ENCODE data around the gene PCDHB7.
"Not testable (repeated sequence)": the region's sequence is repeated elsewhere in the genome, so short reads cannot be mapped to it uniquely, and the experiment has no call there.

Gene PCDHB7

DNA sequence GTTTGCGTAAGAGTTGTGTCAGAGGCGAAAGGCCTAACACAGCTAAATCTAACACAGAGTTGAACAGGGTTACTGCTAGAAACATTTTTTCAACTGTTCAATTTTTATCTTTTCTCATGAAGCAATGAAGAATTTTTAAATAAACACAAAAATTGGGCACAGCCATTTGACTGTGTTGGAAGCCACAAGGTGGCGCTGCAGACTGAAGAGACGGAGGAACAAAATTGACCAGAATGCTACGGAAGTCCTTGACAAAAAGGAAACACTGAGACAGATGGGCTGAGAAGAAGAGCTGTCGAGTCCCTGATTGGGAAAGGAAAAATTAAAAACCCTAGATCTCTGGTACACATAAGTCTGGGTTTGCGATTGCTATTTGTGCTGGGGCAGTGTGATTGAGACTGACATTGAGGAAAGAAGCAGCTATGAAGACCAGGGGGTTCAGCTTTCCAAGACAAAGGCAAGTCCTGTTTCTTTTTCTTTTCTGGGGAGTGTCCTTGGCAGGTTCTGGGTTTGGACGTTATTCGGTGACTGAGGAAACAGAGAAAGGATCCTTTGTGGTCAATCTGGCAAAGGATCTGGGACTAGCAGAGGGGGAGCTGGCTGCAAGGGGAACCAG lies 14.6 kb downstream of the PCDHB7 start, which contains the start of gene PCDHB9:
PCDHB9 (plus strand) TSS at position 265 of the 616 bp plus-strand sequence; CDS start at position 423, 158 bp downstream.
- H3K4me3 Mint-ChIP-seq, result peak within 1 kb of the TSS; percentile 53
- no peak within 1 kb of the TSS for H3K27ac Mint-ChIP-seq (ENCODE audit: low read depth)
- DNase-seq (ENCODE audit: low spot score in 2 of 2) (no peak), ATAC-seq (replicated peaks; ENCODE audit: extremely low read depth, poor library complexity, severe bottlenecking) (no peak)
- peaks cover 5% of the 10 kb centered on the region for H3K9me3 Mint-ChIP-seq
- H3K4me1 Mint-ChIP-seq, result peaks cover 12% of the 10 kb centered on the region
- H3K27me3 Mint-ChIP-seq, result peaks cover 82% of the 10 kb centered on the region
- H3K36me3 Mint-ChIP-seq (ENCODE audit: insufficient read depth), result peaks cover 4% of the 10 kb centered on the region

DNA sequence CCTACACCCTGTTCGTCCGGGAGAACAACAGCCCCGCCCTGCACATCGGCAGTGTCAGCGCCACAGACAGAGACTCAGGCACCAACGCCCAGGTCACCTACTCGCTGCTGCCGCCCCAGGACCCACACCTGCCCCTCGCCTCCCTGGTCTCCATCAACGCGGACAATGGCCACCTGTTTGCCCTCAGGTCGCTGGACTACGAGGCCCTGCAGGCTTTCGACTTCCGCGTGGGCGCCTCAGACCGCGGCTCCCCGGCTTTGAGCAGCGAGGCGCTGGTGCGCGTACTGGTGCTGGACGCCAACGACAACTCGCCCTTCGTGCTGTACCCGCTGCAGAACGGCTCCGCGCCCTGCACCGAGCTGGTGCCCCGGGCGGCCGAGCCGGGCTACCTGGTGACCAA lies 16.2 kb downstream of the PCDHB7 start:
- Mint-ChIP-seq H3K27me3 (peaks cover 81% of the 10 kb centered on the region), H3K4me1 (peaks cover 12% of the 10 kb centered on the region)
- H3K36me3 Mint-ChIP-seq (ENCODE audit: insufficient read depth); ATAC-seq (replicated peaks; ENCODE audit: extremely low read depth, poor library complexity, severe bottlenecking); DNase-seq (ENCODE audit: low spot score in 2 of 2); H3K4me3 Mint-ChIP-seq; H3K27ac Mint-ChIP-seq (ENCODE audit: low read depth); H3K9me3 Mint-ChIP-seq: not testable (repeated sequence)

DNA sequence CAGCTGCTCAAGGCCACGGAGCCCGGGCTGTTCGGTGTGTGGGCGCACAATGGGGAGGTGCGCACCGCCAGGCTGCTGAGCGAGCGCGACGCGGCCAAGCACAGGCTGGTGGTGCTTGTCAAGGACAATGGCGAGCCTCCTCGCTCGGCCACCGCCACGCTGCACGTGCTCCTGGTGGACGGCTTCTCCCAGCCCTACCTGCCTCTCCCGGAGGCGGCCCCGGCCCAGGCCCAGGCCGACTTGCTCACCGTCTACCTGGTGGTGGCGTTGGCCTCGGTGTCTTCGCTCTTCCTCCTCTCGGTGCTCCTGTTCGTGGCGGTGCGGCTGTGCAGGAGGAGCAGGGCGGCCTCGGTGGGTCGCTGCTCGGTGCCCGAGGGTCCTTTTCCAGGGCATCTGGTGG lies 16.7 kb downstream of the PCDHB7 start:
- Mint-ChIP-seq H3K4me1 (peaks cover 12% of the 10 kb centered on the region), H3K27me3 (peaks cover 80% of the 10 kb centered on the region)
- not testable (repeated sequence) for H3K36me3 Mint-ChIP-seq (ENCODE audit: insufficient read depth); H3K4me3 Mint-ChIP-seq; H3K9me3 Mint-ChIP-seq; DNase-seq (ENCODE audit: low spot score in 2 of 2); H3K27ac Mint-ChIP-seq (ENCODE audit: low read depth); ATAC-seq (replicated peaks; ENCODE audit: extremely low read depth, poor library complexity, severe bottlenecking)

DNA sequence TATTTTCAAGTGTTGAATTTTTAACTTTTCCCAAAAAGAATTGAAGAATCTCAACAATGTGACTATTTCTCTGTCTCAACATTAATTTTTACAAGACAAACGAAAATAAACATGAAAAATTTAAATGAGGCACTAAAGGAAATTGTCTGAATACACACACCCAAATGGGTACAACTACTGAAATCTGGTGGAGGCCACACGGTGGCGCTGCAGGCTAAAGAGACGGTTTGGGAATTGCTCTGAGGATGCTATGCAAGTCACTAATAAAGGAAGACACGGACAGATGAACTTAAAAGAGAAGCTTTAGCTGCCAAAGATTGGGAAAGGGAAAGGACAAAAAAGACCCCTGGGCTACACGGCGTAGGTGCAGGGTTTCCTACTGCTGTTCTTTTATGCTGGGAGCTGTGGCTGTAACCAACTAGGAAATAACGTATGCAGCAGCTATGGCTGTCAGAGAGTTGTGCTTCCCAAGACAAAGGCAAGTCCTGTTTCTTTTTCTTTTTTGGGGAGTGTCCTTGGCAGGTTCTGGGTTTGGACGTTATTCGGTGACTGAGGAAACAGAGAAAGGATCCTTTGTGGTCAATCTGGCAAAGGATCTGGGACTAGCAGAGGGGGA lies 19.8 kb downstream of the PCDHB7 start, which contains the start of gene PCDHB10:
PCDHB10 (plus strand) TSS at position 244 of the 616 bp plus-strand sequence; CDS start at position 444, 200 bp downstream.
- peaks cover 2% of the 10 kb centered on the region for H3K36me3 Mint-ChIP-seq (ENCODE audit: insufficient read depth)
- H3K9me3 Mint-ChIP-seq, result peaks cover 10% of the 10 kb centered on the region
- peaks cover 67% of the 10 kb centered on the region for H3K27me3 Mint-ChIP-seq
- no peak within 1 kb of the TSS for H3K27ac Mint-ChIP-seq (ENCODE audit: low read depth)
- ATAC-seq (replicated peaks; ENCODE audit: extremely low read depth, poor library complexity, severe bottlenecking) (no peak), DNase-seq (ENCODE audit: low spot score in 2 of 2) (no peak)
- no peak within 1 kb of the TSS for H3K4me3 Mint-ChIP-seq
- H3K4me1 Mint-ChIP-seq, result peaks cover 6% of the 10 kb centered on the region

GRCh38 chr5:141194332-141194731 lies 21.9 kb downstream of the PCDHB7 start:
- Mint-ChIP-seq H3K27me3 (peaks cover 74% of the 10 kb centered on the region), H3K9me3 (peaks cover 22% of the 10 kb centered on the region)
- not testable (repeated sequence) for DNase-seq (ENCODE audit: low spot score in 2 of 2); H3K4me1 Mint-ChIP-seq; H3K4me3 Mint-ChIP-seq; ATAC-seq (replicated peaks; ENCODE audit: extremely low read depth, poor library complexity, severe bottlenecking); H3K27ac Mint-ChIP-seq (ENCODE audit: low read depth); H3K36me3 Mint-ChIP-seq (ENCODE audit: insufficient read depth)

GRCh38 chr5:141196363-141196762 lies 23.9 kb downstream of the PCDHB7 start:
- Mint-ChIP-seq H3K9me3 (peaks cover 22% of the 10 kb centered on the region), H3K27ac (ENCODE audit: low read depth) (no peak overlapping the region), H3K4me3 (no peak overlapping the region), H3K27me3 (peaks cover 59% of the 10 kb centered on the region), H3K4me1 (no peaks in the 10 kb centered on the region), H3K36me3 (ENCODE audit: insufficient read depth) (no peaks in the 10 kb centered on the region)
- DNase-seq (ENCODE audit: low spot score in 2 of 2) (no peak), ATAC-seq (replicated peaks; ENCODE audit: extremely low read depth, poor library complexity, severe bottlenecking) (no peak)

- DNase-seq (ENCODE audit: low spot score in 2 of 2), result no peak
- no peak within 1 kb of the TSS for H3K27ac Mint-ChIP-seq (ENCODE audit: low read depth)
- H3K4me3 Mint-ChIP-seq, result no peak within 1 kb of the TSS
- H3K36me3 Mint-ChIP-seq (ENCODE audit: insufficient read depth), result no peaks in the 10 kb centered on the region
- no peaks in the 10 kb centered on the region for H3K4me1 Mint-ChIP-seq
- ATAC-seq (replicated peaks; ENCODE audit: extremely low read depth, poor library complexity, severe bottlenecking), result no peak
- H3K9me3 Mint-ChIP-seq, result peaks cover 22% of the 10 kb centered on the region
- H3K27me3 Mint-ChIP-seq, result peaks cover 55% of the 10 kb centered on the region
Observed at GRCh38 chr5:141199359-141200235, 27.2 kb downstream of the PCDHB7 start, which contains the start of gene PCDHB11. TSS of gene PCDHB11 (plus strand) at chr5:141199627. CDS start at chr5:141199775, 148 bp downstream.

DNA sequence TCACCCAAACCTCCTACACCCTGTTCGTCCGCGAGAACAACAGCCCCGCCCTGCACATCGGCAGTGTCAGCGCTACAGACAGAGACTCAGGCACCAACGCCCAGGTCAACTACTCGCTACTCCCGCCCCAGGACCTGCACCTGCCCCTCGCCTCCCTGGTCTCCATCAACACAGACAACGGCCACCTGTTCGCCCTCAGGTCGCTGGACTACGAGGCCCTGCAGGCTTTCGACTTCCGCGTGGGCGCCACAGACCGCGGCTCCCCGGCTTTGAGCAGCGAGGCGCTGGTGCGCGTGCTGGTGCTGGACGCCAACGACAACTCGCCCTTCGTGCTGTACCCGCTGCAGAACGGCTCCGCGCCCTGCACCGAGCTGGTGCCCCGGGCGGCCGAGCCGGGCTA lies 28.7 kb downstream of the PCDHB7 start:
- not testable (repeated sequence) for DNase-seq (ENCODE audit: low spot score in 2 of 2); H3K36me3 Mint-ChIP-seq (ENCODE audit: insufficient read depth); ATAC-seq (replicated peaks; ENCODE audit: extremely low read depth, poor library complexity, severe bottlenecking); H3K4me1 Mint-ChIP-seq; H3K4me3 Mint-ChIP-seq; H3K27ac Mint-ChIP-seq (ENCODE audit: low read depth)
- Mint-ChIP-seq H3K9me3 (peaks cover 22% of the 10 kb centered on the region), H3K27me3 (peaks cover 71% of the 10 kb centered on the region)

DNA sequence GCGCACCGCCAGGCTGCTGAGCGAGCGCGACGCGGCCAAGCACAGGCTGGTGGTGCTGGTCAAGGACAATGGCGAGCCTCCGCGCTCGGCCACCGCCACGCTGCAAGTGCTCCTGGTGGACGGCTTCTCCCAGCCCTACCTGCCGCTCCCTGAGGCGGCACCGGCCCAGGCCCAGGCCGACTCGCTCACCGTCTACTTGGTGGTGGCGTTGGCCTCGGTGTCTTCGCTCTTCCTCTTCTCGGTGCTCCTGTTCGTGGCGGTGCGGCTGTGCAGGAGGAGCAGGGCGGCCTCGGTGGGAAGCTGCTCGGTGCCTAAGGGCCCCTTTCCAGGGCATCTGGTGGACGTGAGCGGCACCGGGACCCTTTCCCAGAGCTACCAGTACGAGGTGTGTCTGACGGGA lies 29.2 kb downstream of the PCDHB7 start:
- Mint-ChIP-seq H3K27me3 (peaks cover 71% of the 10 kb centered on the region), H3K9me3 (peaks cover 17% of the 10 kb centered on the region)
- not testable (repeated sequence) for H3K4me3 Mint-ChIP-seq; H3K36me3 Mint-ChIP-seq (ENCODE audit: insufficient read depth); DNase-seq (ENCODE audit: low spot score in 2 of 2); H3K27ac Mint-ChIP-seq (ENCODE audit: low read depth); ATAC-seq (replicated peaks; ENCODE audit: extremely low read depth, poor library complexity, severe bottlenecking); H3K4me1 Mint-ChIP-seq

- H3K4me1 Mint-ChIP-seq, result no peaks in the 10 kb centered on the region
- no peak within 1 kb of the TSS for H3K4me3 Mint-ChIP-seq
- DNase-seq (ENCODE audit: low spot score in 2 of 2) (no peak), ATAC-seq (replicated peaks; ENCODE audit: extremely low read depth, poor library complexity, severe bottlenecking) (no peak)
- H3K27ac Mint-ChIP-seq (ENCODE audit: low read depth), result no peak within 1 kb of the TSS
- no peaks in the 10 kb centered on the region for H3K36me3 Mint-ChIP-seq (ENCODE audit: insufficient read depth)
- H3K27me3 Mint-ChIP-seq, result peaks cover 89% of the 10 kb centered on the region
- H3K9me3 Mint-ChIP-seq, result no peaks in the 10 kb centered on the region
Observed at GRCh38 chr5:141208478-141208877, 36.0 kb downstream of the PCDHB7 start, which contains the start of gene PCDHB12. TSS of gene PCDHB12 (plus strand) at chr5:141208719. CDS start at chr5:141208908, 189 bp downstream.

GRCh38 chr5:141210281-141210680 lies 37.8 kb downstream of the PCDHB7 start:
- not testable (repeated sequence) for H3K4me1 Mint-ChIP-seq

DNA sequence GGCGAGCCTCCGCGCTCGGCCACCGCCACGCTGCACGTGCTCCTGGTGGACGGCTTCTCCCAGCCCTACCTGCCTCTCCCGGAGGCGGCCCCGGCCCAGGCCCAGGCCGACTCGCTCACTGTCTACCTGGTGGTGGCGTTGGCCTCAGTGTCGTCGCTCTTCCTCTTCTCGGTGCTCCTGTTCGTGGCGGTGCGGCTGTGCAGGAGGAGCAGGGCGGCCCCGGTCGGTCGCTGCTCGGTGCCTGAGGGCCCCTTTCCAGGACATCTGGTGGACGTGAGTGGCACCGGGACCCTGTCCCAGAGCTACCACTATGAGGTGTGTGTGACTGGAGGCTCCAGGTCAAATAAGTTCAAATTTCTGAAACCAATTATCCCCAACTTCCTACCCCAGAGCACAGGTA lies 38.4 kb downstream of the PCDHB7 start:
- not testable (repeated sequence) for H3K9me3 Mint-ChIP-seq; ATAC-seq (replicated peaks; ENCODE audit: extremely low read depth, poor library complexity, severe bottlenecking); H3K4me1 Mint-ChIP-seq; H3K36me3 Mint-ChIP-seq (ENCODE audit: insufficient read depth); H3K27ac Mint-ChIP-seq (ENCODE audit: low read depth); DNase-seq (ENCODE audit: low spot score in 2 of 2); H3K4me3 Mint-ChIP-seq
- H3K27me3 Mint-ChIP-seq, result peaks cover 74% of the 10 kb centered on the region

More at GRCh38 chr5:141210281-141210680, 37.8 kb downstream of the PCDHB7 start:
- not testable (repeated sequence) for ATAC-seq (replicated peaks; ENCODE audit: extremely low read depth, poor library complexity, severe bottlenecking); H3K4me3 Mint-ChIP-seq; H3K9me3 Mint-ChIP-seq; DNase-seq (ENCODE audit: low spot score in 2 of 2); H3K36me3 Mint-ChIP-seq (ENCODE audit: insufficient read depth); H3K27ac Mint-ChIP-seq (ENCODE audit: low read depth)
- H3K27me3 Mint-ChIP-seq, result peaks cover 80% of the 10 kb centered on the region

Measured in central memory CD8-positive, alpha-beta T cell (primary cell).